Medulla oblongata (tissue), 1 donor: ENCODE results near the gene AIF1L.
"Not testable (repeated sequence)": the region's sequence is repeated elsewhere in the genome, so short reads cannot be mapped to it uniquely, and the experiment has no call there.

Experiments
- DNase-seq: peaks from one replicate; pipeline ENCODE4 v3.0.0-alpha.2; 2015; ENCODE audit errors: extremely low spot score

AIF1L gene

DNA sequence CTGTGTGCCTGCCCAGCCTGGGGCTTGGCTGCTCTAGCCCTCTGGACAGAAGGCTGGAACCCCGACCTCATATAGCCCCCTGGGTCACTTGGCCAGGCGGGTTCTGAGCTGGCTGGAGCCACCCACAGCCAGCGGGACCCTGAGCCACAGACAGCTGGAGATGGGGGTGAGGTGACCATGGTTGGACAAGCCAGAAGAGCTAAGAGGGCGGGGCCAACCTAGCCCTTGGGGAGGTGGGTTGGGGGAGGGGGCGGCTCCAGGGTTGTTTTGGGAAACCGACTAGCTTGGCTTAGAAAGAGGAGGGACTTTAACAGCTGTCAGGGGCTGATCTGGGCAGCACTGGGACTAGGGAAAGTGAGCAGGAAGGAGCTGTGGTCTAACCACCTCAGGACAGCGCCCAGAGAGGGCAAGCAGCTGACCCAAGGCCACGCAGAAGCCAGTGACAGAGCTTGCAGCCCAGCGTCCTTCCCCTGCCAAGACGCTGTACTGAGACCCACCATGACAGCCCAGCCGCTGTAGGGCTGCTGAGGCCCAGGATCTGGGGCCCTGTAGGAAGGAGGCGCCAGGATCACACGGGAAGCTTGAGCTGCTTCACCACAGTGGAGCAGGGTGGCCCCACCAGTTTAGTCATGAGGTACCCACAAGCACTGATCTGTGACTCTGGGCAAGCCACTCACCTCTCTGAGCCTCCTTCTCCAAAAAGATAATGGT is 2.2 kb downstream of the AIF1L start:
- DNase-seq, result peak; percentile 20

DNA sequence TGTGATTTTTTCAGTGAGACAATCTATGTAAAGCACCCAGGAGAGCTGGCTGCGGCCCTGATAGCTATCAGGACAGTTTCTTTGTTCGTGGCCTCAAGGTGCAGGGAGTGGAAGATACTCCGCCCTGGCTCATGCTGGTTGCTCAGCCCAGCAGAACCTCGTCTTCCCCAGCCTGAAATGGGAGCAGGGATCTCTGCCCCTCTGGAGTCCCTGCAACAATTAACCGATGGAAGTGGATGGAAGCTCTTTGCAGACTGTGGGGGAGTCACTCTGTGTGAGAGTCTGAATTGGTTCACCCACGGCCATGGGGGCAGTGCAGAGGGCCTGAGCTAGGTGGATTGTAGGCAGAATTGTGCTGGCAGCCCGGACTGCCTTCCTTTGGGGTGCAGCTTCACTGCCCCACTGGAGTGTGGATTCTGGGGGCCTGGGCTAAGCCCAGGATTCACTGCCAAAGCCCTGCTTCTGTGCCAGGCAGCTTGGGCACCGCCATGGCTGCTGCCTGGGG is 2.8 kb downstream of the AIF1L start:
- DNase-seq, result no peak

DNA sequence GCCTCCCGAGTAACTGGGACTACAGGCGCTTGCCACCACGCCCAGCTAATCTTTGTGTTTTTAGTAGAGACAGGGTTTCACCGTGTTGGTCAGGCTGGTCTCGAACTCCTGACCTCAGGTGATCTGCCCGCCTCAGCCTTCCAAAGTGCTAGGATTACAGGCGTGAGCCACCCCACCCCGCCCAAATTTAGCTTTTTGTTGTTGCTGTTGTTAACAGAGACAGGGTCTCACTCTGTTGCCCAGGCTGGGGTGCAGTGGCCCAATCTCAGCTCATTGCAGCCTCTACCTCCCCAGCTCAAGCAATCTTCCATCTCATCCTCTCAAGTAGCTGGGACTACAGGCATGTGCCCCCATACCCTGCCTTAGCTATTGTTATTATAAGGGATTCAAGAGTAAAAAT is 3.5 kb downstream of the AIF1L start:
- not testable (repeated sequence) for DNase-seq

DNA sequence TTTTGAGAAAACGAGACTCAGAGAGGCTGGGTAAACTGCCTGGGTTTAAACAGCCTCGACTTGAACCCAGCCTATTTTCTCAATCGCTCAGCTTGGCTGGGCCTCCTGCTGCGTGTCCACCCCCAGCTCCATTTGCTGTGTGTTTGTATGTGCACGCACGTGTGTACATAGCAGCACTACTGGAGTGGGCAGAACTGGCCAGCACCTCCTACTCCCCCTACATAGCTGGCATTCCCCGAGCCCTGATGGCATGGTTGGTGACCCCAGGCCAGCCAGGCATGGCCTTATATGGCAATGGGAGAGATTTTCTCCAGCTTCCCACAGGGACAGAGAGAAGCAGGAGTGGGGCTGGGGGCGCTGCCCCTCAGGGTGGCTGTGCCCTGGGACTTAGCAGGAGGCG is 4.1 kb downstream of the AIF1L start:
- DNase-seq, result no peak

DNA sequence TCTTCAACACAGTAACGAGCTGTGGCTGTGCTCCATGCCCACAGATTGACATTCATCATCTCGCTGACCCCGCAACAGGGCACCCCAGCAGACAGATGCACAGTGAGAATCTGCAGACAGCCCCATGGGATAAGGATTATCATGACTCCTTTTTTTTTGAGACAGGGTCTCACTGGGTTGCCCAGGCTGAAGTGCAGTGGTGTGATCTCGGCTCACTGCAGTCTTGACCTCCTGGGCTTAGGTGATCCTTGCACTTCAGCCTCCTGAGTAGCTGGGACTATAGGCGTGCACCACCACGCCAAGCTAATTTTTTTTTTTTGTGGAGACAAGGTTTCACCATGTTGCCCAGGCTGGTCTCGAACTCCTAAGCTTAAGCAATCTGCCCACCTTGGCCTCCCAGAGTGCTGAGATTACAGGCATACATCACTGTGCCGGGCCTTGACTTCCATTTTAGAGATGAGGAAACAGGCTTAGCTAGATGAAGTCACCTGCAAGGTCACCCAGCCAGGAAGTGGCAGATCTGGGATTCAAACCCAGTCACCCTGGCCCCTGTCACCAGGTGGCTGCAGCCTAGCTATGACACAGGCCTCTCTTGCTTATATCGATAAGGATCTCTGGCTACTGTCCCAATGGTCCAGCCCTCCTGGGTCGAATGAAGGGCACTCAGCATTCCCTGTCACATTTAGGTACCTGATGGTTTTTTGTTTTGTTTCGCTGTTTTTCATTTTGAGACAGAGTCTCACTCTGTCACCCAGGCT is 5.1 kb downstream of the AIF1L start:
- DNase-seq, result no peak

DNA sequence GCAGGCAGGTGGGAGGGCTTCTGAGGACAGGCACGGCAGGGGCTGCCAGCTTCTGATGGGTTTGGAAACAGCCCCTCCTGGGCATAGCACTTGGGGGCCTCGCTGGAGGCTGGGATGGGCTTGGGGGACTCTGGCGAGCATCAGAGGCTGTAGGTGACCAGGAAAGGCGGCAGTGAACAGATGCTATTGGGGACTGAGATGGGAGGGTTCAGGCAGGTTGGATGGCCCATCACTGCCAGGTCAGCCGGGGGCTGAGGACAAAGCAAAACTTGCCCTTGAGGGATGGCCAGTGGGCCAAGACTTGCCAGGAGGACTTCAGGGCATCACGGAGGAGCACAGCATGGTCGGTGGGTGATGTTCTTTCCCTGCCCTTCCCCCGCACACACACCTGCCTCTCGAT is 6.7 kb downstream of the AIF1L start:
- DNase-seq, result no peak

DNA sequence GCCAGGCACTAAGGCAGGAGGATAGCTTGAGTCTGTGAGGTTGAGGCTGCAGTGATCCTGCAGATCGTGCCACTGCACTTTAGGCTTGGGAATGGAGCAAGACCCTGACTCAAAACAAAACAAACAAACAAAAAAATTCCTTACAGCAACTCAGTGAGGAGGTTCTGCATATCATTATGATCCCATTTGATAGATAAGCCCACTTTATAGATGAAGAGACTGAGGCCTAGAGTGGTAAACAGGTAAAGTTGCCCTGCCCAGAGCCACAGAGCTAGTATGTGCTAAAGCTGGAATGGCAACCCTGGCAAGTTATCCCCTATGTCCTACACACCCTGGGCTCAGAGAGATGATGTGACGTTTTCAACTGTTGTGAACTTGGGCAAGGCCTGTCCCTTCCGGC is 7.2 kb downstream of the AIF1L start:
- DNase-seq, result no peak

DNA sequence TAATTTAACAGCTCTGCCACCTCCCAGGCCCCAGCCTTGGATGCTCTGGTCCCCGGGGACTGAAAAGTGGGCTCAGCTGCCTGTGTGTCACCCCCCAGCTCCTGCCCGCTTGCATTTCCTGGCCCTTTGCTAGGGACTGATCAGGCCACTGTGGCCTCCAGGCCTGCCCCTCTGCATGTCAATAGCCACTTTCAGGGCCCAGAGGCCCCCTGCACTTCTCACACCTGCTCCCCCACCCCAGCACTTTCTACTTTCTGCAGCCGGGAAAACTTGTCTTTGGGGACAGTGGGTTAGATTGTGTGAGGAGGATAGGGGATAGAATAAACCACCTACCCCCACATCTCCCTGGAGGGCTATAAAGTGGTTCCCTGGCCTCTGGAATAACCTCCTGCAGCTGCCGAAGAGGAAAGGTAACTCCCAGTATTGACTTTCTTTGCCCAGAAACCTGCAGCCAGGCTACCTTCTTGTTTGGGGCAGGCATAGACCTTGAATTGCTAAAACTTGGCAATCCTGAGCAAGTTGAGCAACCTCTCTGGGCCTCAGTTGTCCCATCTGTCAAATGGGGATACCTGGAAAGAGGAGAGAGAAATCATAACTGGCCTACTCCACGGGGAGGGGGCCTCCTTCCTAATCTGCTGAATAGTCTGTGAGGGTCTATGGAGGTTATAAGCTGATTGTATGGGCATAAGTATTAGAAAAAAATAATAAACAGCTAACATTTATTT is 7.8 kb downstream of the AIF1L start:
- DNase-seq, result no peak

DNA sequence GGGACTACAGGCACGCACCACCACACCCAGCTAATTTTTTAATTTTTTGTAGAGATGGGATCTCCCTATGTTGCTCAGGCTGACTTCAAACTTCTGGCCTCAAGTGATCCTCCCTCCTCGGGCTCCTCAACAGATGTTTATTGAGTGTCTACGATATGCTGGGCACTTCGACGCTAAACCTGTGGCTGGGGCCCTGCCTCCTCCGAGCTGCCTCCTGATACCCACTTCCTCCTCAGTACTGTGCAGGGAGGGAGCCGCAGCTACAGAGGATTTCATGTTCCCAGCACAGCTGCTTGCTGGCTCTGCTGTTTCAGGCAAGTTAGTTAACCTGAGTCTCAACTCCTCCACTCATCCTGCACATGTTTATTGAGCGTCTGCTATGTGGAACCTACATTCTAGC is 9.6 kb downstream of the AIF1L start:
- DNase-seq, result no peak

DNA sequence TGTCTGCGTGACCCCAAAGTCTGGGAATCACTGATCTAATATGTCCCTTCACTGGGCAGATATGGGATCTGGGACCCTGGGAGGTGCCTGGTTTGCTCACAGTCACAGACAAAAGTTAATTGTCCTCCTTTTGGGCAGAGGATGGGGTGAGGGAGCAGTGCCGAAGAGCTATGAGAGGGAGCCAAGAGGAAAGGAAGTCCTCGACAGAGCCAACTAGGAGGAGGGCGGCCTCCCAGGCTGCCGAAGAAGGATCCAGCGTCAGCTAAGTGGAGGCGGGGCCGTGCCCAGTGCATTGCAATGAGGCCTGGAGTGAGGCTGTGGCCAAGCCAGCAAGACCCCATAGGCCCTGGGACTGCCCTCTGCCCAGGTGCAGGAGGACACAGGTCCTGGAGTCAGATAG is 11.4 kb downstream of the AIF1L start:
- DNase-seq, result peak; percentile 56

DNA sequence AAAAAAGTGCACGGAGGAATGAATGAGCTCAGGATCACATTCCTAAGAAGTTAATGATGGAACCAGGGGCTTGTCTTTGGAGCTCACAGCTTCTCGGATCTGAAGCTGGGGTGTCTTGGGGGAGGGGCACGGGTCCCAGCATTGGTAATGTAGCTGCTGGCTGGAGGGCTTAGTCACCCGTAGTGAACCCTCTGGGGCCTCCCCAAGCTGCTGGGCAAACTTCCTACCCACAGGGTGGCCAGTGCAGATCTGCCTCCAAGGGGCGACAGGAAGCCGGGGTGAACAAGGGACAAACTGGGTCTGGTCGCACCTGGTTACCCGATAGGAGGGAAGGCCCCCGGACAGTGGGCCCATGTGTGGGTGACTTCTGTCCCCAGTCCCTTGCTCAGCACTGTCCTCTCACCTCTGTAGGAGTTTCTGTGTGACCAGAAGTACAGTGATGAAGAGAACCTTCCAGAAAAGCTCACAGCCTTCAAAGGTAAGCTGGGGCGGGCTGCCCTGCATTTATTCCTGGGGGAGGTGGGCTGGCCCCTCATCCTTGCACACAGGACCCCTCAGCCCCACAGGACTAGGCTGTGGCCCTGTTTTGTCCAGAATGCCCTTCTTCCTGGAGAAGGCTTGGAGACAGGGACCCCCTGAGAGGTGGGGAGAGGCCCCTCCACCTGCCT is 15.0 kb downstream of the AIF1L start:
- no peak for DNase-seq

DNA sequence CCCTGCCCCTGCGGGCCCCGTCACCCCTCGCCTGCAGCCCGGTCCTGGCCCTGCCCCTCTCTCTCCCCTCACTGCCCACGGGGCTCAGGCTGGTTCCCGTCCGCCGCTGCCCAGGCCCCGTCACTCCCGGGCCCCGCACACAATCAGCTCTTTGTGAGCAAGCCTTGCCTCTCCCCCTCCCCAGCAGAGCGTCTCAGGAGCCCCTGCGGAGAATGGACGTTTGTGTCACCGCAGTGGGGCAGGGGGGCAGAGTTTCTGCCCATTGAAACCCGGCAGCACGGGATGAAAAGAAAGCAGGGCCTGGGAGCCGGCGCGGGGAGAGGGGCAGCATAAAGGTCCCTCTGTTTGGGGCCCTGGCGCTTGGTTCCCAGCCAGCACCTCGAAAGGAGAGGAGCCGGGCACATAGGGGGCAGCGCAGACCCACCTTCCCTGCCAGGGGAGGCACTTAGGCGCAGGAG is 15.6 kb downstream of the AIF1L start:
- peak; percentile 96 for DNase-seq

DNA sequence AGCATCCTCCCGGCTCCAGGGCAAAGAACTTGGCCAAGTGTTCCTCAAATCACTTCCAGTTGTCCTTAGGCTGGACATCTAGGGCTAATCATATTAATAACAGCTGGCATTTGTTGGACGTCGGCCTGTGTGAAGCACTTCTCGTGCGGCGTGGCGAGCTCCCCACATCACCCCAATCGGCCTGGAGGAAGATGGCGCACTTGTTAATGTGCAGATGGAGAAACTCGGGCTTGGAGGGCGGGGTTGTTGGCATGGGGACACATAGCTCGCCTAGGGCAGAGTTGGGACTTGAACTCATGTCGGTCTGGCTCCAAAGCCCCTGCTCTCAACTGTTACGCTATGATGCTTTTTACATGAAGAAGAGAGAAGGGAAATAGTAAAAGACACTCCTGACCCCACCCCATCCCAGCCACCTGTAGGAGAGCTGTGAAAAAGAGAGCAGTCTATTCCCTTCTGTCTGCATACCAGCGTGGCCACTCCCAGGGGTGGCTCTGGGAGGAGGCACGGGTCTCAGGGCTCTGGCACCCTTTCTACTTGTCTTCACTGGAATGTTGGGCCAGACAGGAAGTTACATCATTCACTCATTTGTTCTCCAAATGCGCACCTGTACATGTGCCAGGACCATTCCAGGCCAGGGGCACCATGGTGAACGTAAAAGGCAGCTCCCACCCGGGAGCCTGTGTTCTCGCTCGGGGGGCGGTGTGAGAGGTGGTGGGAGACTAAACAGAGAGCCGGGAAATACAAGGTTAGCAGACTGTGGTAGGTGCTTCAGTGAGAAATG is 16.2 kb downstream of the AIF1L start:
- peak; percentile 36 for DNase-seq

DNA sequence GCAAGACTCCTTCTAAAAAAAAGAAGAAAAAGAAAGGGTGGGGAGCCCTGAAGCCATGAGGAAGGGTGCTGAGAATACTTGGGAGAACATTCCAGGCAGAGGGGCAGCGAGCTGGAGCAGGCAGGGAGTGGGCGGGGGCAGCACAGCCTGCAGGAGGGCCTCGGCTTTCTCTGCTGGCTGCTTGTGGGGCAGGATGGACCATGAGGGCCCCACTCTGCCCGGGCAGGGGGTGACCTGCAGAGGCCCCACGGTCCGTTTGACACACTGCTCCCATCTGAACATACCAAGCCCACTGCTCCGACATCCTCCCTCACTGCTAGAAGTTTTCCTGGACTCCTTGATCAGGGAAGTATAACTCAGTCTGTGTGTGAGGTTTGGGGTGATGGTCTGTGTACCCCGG is 17.3 kb downstream of the AIF1L start:
- no peak for DNase-seq

DNA sequence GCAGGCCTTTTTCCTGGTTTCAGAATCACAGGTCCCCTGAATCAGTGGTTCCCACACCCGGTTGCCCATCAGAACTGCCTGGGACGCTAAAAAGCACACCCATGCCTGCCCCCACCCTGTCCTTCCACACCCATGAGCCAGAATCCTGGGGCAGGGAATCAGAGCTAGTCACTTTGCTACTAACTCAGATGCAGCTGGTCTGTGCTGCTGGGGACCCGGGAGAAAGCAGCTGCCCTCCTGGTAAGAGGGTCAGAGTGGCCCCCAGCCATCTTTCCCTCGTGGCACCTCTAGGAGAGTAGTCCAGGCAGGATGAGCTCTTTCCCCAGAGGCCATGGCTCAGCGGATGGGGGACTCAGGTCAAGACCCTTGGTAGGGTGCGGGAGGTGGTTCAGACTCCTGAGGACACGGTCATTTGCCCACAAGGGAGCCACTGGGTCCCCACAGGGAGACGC is 17.8 kb downstream of the AIF1L start:
- no peak for DNase-seq

DNA sequence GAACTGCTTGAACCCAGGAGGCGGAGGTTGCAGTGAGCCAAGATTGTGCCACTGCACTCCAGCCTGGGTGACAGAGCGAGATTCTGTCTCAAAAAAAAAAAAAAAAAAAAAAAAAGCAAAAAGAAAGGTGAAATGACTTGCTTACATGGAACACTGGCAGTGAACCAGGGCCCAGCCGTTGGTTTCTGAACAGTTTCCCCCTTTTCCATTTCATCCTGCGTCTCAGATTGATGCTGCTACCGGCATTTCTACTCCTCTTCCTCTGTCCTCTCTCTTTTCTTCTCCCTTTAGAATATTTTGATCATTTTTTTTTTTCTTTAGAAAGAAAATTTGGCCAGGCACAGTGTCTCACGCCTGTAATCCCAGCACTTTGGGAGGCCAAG is 19.0 kb downstream of the AIF1L start:
- DNase-seq, result not testable (repeated sequence)

DNA sequence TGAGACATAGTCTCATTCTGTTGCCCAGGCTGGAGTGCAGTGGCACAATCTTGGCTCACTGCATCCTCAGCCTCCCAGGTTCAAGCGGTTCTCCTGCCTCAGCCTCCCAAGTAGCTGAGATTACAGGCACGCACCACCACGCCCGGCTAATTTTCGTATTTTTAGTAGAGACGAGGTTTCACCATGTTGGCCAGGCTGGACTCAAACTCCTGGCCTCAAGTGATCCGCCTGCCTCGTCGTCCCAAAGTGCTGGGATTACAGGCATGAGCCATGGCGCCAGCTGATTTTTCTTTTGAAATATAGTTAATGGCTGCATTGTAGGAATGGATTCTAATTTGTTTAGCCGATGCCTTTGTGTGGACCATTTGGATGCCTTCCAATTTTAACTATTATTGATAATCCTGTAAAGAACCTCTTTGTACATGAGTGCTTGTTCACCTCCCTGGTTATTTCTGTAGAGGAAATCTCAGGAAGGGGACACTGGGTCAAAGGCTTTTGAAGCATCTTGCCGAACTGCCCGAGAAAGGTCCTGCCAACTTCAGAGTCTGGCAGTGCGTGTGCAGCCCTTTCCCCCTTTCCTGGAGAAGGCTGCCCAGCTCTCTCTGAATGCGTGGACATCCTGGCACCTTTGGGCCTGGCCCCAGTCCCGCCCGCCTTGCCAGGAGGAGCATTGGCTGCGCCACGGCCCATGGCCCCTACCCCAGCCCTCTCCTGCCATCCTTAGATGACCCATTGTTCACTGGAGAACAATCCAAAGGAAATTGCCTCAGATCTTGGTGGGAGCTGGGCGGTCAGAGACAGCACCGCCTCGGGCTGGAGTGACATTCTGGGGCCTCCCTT is 20.2 kb downstream of the AIF1L start:
- peak; percentile 57 for DNase-seq

DNA sequence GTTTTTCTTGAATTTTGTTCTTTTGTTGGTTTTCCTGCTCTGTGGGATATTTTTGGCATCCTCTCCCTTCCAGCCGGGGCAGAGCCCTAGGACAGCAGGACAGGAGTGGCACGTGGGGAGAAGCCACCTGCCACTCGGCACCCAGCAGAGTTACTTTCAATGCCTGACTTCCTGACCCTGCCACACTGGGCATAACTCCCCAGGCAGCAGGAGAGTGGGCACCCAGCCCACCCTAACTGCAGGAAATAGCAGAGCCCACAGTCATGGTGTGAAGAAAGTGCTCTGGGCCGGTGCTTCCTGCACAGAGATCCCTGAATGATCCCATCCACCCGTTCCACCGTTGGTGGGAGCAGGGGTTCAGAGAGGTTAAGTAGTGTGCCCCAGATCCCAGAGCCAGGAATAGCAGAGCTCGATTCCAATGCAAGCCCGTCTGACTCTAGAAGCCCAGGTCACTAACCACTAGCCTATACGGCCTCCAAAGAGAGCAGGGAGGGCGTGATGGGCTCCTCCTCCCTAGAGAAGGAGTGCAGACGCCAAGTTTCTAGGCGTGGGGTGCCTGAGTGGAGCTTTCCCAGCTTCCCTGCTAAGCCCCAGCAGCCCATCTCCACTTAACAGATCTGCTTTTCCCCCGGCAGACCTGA is 20.9 kb downstream of the AIF1L start:
- DNase-seq, result no peak

DNA sequence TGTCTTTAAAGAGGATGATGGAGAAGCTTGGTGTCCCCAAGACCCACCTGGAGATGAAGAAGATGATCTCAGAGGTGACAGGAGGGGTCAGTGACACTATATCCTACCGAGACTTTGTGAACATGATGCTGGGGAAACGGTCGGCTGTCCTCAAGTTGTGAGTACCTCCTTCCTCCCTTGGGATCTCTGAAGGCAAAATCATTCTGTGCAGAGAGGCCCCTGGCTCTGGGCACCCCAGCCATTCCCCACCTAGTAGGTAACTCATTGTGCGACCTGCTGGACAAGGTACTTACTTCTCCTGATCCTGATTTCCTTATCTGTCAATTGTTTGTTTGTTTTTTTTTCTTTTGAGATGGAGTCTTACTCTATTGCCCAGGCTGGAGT is 21.4 kb downstream of the AIF1L start:
- no peak for DNase-seq

DNA sequence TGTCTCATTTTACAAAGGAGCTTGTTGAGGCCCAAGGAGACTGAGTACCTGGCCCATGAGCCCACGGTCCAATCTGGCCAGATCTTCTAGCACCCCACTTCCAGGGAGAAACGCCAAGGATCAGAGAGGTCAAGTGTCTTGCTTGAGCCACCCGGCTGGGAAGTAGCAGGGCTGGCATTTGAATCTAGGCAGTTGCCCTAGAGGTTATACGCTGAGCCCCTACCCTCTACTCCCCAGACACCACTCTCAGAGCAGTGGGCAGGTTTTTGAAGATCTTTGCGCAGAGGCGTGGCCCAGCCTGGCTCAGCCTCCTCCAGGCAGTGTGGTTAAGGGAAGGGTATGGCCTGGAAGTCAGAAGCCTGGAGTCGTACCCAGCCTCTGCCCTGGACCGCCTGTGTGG is 23.3 kb downstream of the AIF1L start:
- no peak for DNase-seq
